Neural progenitor cell (in vitro differentiated cells): Measurements from ENCODE around the gene LY6G5C.

Experiments
- EZH2 ChIP-seq: fragments of 200-600 bp; sonication (generic); IDR thresholded peaks from 2 replicates; pipeline ENCODE4 v1.6.1; 2017; ENCODE audit warnings: antibody characterized with exemption, mild to moderate bottlenecking, moderate library complexity
- EZH2phosphoT487 ChIP-seq: fragments of 200-600 bp; sonication (generic); IDR thresholded peaks from 2 replicates; pipeline ENCODE4 v1.6.1; 2017; ENCODE audit warnings: antibody characterized with exemption
- TF ChIP-seq, protein P1 (sequence below): fragments of 200-600 bp; sonication (generic); IDR thresholded peaks from 2 replicates; pipeline ENCODE4 v1.5.1; 2017; ENCODE audit warnings: antibody characterized with exemption, mild to moderate bottlenecking

DNA sequence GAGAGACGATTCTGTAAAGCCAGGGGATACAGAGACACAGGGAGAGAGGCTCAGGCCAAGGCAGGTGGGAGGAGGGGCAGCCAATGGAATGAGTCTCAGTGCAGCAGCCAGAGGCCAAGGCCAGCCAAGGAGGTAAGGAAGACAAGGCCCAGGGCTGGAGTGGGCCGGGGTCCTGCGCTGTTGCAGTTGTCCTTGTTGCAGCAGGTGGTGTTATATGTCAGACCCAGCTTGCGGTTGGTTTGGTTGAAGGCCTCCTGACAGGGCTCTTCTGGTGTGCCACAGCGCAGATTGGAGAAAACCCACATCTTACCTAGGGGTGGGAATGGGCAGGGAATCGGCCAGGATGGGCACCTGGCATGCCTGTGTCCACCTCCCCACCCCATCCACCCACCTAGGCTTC lies 38.1 kb upstream of the LY6G5C start:
- TF ChIP-seq, protein P1, sequence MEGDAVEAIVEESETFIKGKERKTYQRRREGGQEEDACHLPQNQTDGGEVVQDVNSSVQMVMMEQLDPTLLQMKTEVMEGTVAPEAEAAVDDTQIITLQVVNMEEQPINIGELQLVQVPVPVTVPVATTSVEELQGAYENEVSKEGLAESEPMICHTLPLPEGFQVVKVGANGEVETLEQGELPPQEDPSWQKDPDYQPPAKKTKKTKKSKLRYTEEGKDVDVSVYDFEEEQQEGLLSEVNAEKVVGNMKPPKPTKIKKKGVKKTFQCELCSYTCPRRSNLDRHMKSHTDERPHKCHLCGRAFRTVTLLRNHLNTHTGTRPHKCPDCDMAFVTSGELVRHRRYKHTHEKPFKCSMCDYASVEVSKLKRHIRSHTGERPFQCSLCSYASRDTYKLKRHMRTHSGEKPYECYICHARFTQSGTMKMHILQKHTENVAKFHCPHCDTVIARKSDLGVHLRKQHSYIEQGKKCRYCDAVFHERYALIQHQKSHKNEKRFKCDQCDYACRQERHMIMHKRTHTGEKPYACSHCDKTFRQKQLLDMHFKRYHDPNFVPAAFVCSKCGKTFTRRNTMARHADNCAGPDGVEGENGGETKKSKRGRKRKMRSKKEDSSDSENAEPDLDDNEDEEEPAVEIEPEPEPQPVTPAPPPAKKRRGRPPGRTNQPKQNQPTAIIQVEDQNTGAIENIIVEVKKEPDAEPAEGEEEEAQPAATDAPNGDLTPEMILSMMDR, result no peak
- no peak for TF ChIP-seq EZH2
- no peak for TF ChIP-seq EZH2phosphoT487
